Naive thymus-derived CD4-positive, alpha-beta T cell (primary cell): ENCODE results near the gene RNF144A. TPM values are rescaled to one million over a fixed set of nuclear protein-coding genes. Genes with fewer than 3 reads are reported as not detected.
A peak's percentile ranks its signal among the peaks of the same experiment; 100 is the strongest.

ENCODE experiments used
- ATAC-seq: fragments of 150-1000 bp; cut with Tn5 transposase; 2 replicates; pipeline ENCODE4 v1.10.0; 2021; ENCODE audit warnings: mild to moderate bottlenecking, moderate library complexity
- CTCF ChIA-PET: fragments of 350-600 bp; sonication (Branson Sonifier 250); formaldehyde crosslinking; loops from one replicate; lab custom pipeline; 2021; ENCODE audit warnings: antibody characterized with exemption; lab: Charles Lee
- POLR2A ChIA-PET: fragments of 350-600 bp; sonication (Branson Sonifier 250); formaldehyde crosslinking; loops from one replicate; lab custom pipeline; 2021; ENCODE audit warnings: antibody characterized with exemption, inconsistent platforms; lab: Charles Lee
- DNase-seq, 9 donors: peaks; one replicate each; pipeline versions ENCODE4 v3.0.0 to v3.0.0-alpha.2; 2020 to 2022; ENCODE audit warnings: mixed read lengths in 1 of 9
- H3K27ac ChIP-seq: one replicate; pipeline ENCODE4 v1.7.0; 2013; ENCODE audit warnings: mild to moderate bottlenecking, low read depth, low read length, moderate library complexity
- H3K27me3 ChIP-seq, 2 donors: one replicate each; pipeline ENCODE4 v1.7.0; 2013; ENCODE audit warnings: low read length in 2 of 2, mild to moderate bottlenecking in 2 of 2, moderate library complexity in 2 of 2; ENCODE audit not compliant: control insufficient read depth in 2 of 2, insufficient read depth in 2 of 2
- H3K36me3 ChIP-seq, 3 experiments: 1 replicate in 2 of 3; 2 replicates in 1 of 3; pipeline ENCODE4 v1.7.0; 2013; ENCODE audit warnings: low read length in 3 of 3, mild to moderate bottlenecking in 3 of 3, moderate library complexity in 1 of 3; ENCODE audit not compliant: insufficient read depth in 3 of 3, control insufficient read depth in 2 of 3
- H3K4me1 ChIP-seq, 2 donors: one replicate each; pipeline ENCODE4 v1.7.0; 2013; ENCODE audit warnings: low read length in 2 of 2, mild to moderate bottlenecking in 2 of 2, moderate library complexity in 1 of 2; ENCODE audit not compliant: control insufficient read depth in 2 of 2, insufficient read depth in 2 of 2
- H3K4me3 ChIP-seq: 2 replicates; pipeline ENCODE4 v1.7.0; 2013; ENCODE audit warnings: mild to moderate bottlenecking, low read length
- H3K9me3 ChIP-seq, 3 experiments: 1 replicate in 2 of 3; 2 replicates in 1 of 3; pipeline ENCODE4 v1.7.0; 2013; ENCODE audit warnings: low read length in 3 of 3; ENCODE audit not compliant: control insufficient read depth in 2 of 3
- H3K27ac Mint-ChIP-seq, 9 donors: one replicate each; pipeline ENCODE4 v1.8.0; 2020 to 2022; ENCODE audit warnings: mixed read lengths in 9 of 9, mild to moderate bottlenecking in 8 of 9, moderate library complexity in 5 of 9, inconsistent platforms in 2 of 9
- H3K27me3 Mint-ChIP-seq, 5 donors: one replicate each; pipeline ENCODE4 v1.8.0; 2021 to 2022; ENCODE audit warnings: mixed read lengths in 5 of 5, mild to moderate bottlenecking in 1 of 5
- H3K36me3 Mint-ChIP-seq, 5 donors: one replicate each; pipeline ENCODE4 v1.8.0; 2020 to 2022; ENCODE audit warnings: mixed read lengths in 5 of 5, mild to moderate bottlenecking in 3 of 5, inconsistent platforms in 1 of 5
- H3K4me1 Mint-ChIP-seq, 7 donors: one replicate each; pipeline ENCODE4 v1.8.0; 2020 to 2022; ENCODE audit warnings: mixed read lengths in 7 of 7, mild to moderate bottlenecking in 3 of 7, inconsistent platforms in 1 of 7
- H3K4me3 Mint-ChIP-seq, 10 donors: one replicate each; pipeline ENCODE4 v1.8.0; 2020 to 2022; ENCODE audit warnings: mild to moderate bottlenecking in 10 of 10, mixed read lengths in 10 of 10, moderate library complexity in 6 of 10, inconsistent platforms in 2 of 10
- H3K9me3 Mint-ChIP-seq, 11 donors: one replicate each; pipeline ENCODE4 v1.8.0; 2020 to 2022; ENCODE audit warnings: mixed read lengths in 11 of 11, mild to moderate bottlenecking in 4 of 11, inconsistent platforms in 1 of 11, moderate library complexity in 1 of 11
- intact Hi-C, 2 donors: fragments of 100-400 bp; cut with micrococcal nuclease; formaldehyde crosslinking; loops; one replicate each; pipeline ENCODE4 v1.15.1; 2023
- polyA plus RNA-seq, 2 donors: library from polyadenylated mRNA; unstranded; fragments of 300-500 nt; fragmentation: Illumina TruSeq; gene quantifications; one replicate each; pipeline ENCODE4 v1.2.3, GENCODE V29; 2021
- total RNA-seq, 6 experiments: library from RNA in 5 of 6; stranded (reverse) in 5 of 6; gene quantifications; 1 replicate in 5 of 6; 2 replicates in 1 of 6; pipeline ENCODE4 v1.2.3 and lab custom pipeline; 2021 to 2026

Gene RNF144A
- total and polyA plus RNA-seq, 7 experiments from 2014 or later, result 21.2 to 74.4 (median 56.3) TPM

- Mint-ChIP-seq H3K9me3 (no peaks in the 10 kb centered on the region), H3K4me1 (peaks cover 13 to 26% (median 20%) of the 10 kb centered on the region in 7 donors), H3K36me3 (peaks cover 7 to 59% (median 23%) of the 10 kb centered on the region in 5 donors), H3K27me3 (no peaks in the 10 kb centered on the region), H3K27ac (peak overlapping the region in 1 of 9 donors; percentile 59), H3K4me3 (no peak overlapping the region)
- CTCF ChIA-PET, result interaction anchor here (1.0 kb wide), 1 partner anchor 102 kb away, joined by 3 read pairs; no protein-coding TSS in a partner anchor
- Histone ChIP-seq H3K27ac (no peak overlapping the region), H3K36me3 (peaks cover 3 to 76% (median 21%) of the 10 kb centered on the region in 3 experiments), H3K4me3 (no peak overlapping the region), H3K4me1 (peaks cover 0 to 6% of the 10 kb centered on the region in 2 donors), H3K27me3 (no peaks in the 10 kb centered on the region), H3K9me3 (no peaks in the 10 kb centered on the region)
- POLR2A ChIA-PET, result interaction anchor here (0.9 to 1.1 kb wide), 2 partner anchors 15 to 146 kb away, joined by 3 read pairs; no protein-coding TSS in a partner anchor
- no peak for DNase-seq
- intact Hi-C loops, result no loop called here
- ATAC-seq, result no peak
These were observed 101.1 kb downstream of the RNF144A start for GRCh38 chr2:7018282-7018701.

DNA sequence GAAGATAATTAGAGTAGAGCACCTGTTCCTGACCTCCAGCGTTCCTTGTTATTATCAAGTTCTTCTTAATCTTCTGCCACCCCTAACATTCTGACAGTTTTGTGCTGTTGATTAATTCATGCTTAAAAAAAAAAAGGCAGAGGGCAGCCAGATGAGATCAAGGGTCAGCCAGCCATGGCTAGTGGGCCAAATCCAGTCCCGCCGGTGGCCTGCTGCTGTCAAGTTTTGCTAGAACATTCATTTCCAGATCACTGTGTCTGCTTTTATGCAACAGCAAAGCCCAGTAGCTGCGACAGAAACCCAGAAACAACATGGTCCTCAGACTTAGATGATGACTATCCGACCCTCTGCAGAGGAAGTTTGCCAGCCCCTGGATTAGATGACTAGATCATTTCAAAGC is 101.6 kb downstream of the RNF144A start:
- ATAC-seq (no peak), DNase-seq (no peak)
- Mint-ChIP-seq H3K27ac (peak overlapping the region in 1 of 9 donors; percentile 6), H3K9me3 (no peaks in the 10 kb centered on the region), H3K4me1 (peaks cover 9 to 22% (median 15%) of the 10 kb centered on the region in 7 donors), H3K27me3 (no peaks in the 10 kb centered on the region), H3K36me3 (peaks cover 11 to 64% (median 23%) of the 10 kb centered on the region in 5 donors), H3K4me3 (no peak overlapping the region)
- H3K9me3 ChIP-seq, result no peaks in the 10 kb centered on the region
- peaks cover 3 to 80% (median 25%) of the 10 kb centered on the region in 3 experiments for H3K36me3 ChIP-seq
- H3K4me3 ChIP-seq, result no peak overlapping the region
- H3K27ac ChIP-seq, result no peak overlapping the region
- H3K27me3 ChIP-seq, result no peaks in the 10 kb centered on the region
- intact Hi-C loops, result no loop called here
- H3K4me1 ChIP-seq, result peaks cover 0 to 5% of the 10 kb centered on the region in 2 donors
- POLR2A ChIA-PET, result interaction anchor here (0.9 to 1.1 kb wide), 2 partner anchors 16 to 147 kb away, joined by 3 read pairs; no protein-coding TSS in a partner anchor
- CTCF ChIA-PET, result no interaction called here

GRCh38 chr2:7019191-7019590 is 102.0 kb downstream of the RNF144A start:
- ChIA-PET POLR2A (interaction anchor here (0.9 kb wide), 1 partner anchor 147 kb away, joined by 3 read pairs; no protein-coding TSS in a partner anchor), CTCF (no interaction called here)
- no peaks in the 10 kb centered on the region for H3K27me3 Mint-ChIP-seq
- H3K9me3 Mint-ChIP-seq, result no peaks in the 10 kb centered on the region
- Histone ChIP-seq H3K4me3 (no peak overlapping the region), H3K27me3 (no peaks in the 10 kb centered on the region), H3K9me3 (no peaks in the 10 kb centered on the region), H3K4me1 (peaks cover 0 to under 1% of the 10 kb centered on the region in 2 donors), H3K36me3 (peaks cover 3 to 84% (median 27%) of the 10 kb centered on the region in 3 experiments), H3K27ac (no peak overlapping the region)
- ATAC-seq (no peak), DNase-seq (no peak)
- no peak overlapping the region for H3K4me3 Mint-ChIP-seq
- peaks cover 11 to 66% (median 23%) of the 10 kb centered on the region in 5 donors for H3K36me3 Mint-ChIP-seq
- H3K27ac Mint-ChIP-seq, result peak overlapping the region in 1 of 9 donors; percentile 28
- intact Hi-C loops, result no loop called here
- peaks cover 5 to 18% (median 11%) of the 10 kb centered on the region in 7 donors for H3K4me1 Mint-ChIP-seq

DNA sequence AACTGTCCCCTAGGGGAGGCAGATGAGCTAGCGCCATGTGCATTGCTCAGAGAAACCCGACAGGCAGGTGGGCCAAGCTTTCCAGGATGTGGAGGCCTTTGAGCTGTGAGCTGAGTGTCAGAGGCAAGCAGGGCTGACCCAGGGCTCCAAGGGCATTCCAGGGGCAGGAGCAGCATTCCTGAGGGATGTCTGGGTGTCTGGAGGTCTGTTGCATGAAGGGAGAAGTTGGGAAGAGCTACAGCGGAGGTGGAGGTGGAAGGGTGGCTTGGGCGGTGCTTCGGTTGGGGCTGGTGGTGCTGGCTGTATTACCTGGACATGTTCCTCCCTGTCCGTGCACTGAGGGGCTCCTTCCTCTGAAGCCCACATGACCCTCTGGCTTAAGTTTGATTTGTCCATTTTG is 102.8 kb downstream of the RNF144A start:
- ChIA-PET POLR2A (no interaction called here), CTCF (no interaction called here)
- intact Hi-C loops, result no loop called here
- Mint-ChIP-seq H3K9me3 (no peaks in the 10 kb centered on the region), H3K4me3 (no peak overlapping the region), H3K36me3 (peaks cover 12 to 69% (median 19%) of the 10 kb centered on the region in 5 donors), H3K27me3 (no peaks in the 10 kb centered on the region), H3K4me1 (peaks cover 0 to 9% (median 4%) of the 10 kb centered on the region in 7 donors), H3K27ac (peak overlapping the region in 3 of 9 donors; percentile 25 to 47 (median 28))
- H3K27ac ChIP-seq, result no peak overlapping the region
- no peaks in the 10 kb centered on the region for H3K9me3 ChIP-seq
- DNase-seq (no peak), ATAC-seq (no peak)
- peaks cover 3 to 91% (median 29%) of the 10 kb centered on the region in 3 experiments for H3K36me3 ChIP-seq
- H3K27me3 ChIP-seq, result no peaks in the 10 kb centered on the region
- H3K4me1 ChIP-seq, result no peaks in the 10 kb centered on the region
- no peak overlapping the region for H3K4me3 ChIP-seq

DNA sequence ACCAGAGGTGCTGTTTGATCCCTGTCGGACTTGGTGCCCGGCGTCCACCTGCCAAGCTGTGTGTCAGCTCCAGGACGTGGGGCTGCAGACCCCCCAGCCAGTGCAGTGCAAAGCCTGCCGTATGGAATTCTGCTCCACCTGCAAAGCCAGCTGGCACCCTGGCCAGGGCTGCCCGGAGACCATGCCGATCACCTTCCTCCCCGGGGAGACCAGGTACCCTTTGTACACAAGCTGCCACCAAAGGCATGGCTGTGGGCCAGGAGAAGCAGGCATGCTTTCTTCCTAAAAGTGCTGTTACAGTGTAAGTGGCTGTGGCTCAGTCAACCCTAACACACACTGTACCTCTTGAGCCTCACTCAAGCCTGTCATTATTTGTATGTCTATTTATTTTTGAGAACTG is 103.3 kb downstream of the RNF144A start:
- DNase-seq (no peak), ATAC-seq (no peak)
- Mint-ChIP-seq H3K36me3 (peaks cover 12 to 66% (median 19%) of the 10 kb centered on the region in 5 donors), H3K4me1 (peaks cover 0 to 8% (median 4%) of the 10 kb centered on the region in 7 donors), H3K27ac (peak overlapping the region in 2 of 9 donors; percentile 11 to 74), H3K9me3 (no peaks in the 10 kb centered on the region), H3K4me3 (no peak overlapping the region), H3K27me3 (no peaks in the 10 kb centered on the region)
- ChIA-PET POLR2A (no interaction called here), CTCF (interaction anchor here (0.5 kb wide), 1 partner anchor 163 kb away, joined by 4 read pairs; no protein-coding TSS in a partner anchor)
- Histone ChIP-seq H3K27ac (no peak overlapping the region), H3K36me3 (peaks cover 0 to 90% (median 25%) of the 10 kb centered on the region in 3 experiments), H3K9me3 (no peaks in the 10 kb centered on the region), H3K4me3 (no peak overlapping the region), H3K27me3 (no peaks in the 10 kb centered on the region), H3K4me1 (no peaks in the 10 kb centered on the region)
- intact Hi-C loops, result no loop called here

GRCh38 chr2:7020939-7021470 is 103.8 kb downstream of the RNF144A start:
- H3K4me3 ChIP-seq, result no peak overlapping the region
- H3K27ac Mint-ChIP-seq, result peak overlapping the region in 7 of 9 donors; percentile 11 to 78 (median 65)
- no peaks in the 10 kb centered on the region for H3K4me1 ChIP-seq
- H3K36me3 ChIP-seq, result peaks cover 0 to 92% (median 25%) of the 10 kb centered on the region in 3 experiments
- peaks cover 0 to 8% (median 4%) of the 10 kb centered on the region in 7 donors for H3K4me1 Mint-ChIP-seq
- H3K27me3 Mint-ChIP-seq, result no peaks in the 10 kb centered on the region
- POLR2A ChIA-PET, result interaction anchor here (1.3 kb wide), 1 partner anchor 9 kb away, joined by 3 read pairs; no protein-coding TSS in a partner anchor
- intact Hi-C loops, result no loop called here
- no peak overlapping the region for H3K27ac ChIP-seq
- no peaks in the 10 kb centered on the region for H3K9me3 ChIP-seq
- CTCF ChIA-PET, result interaction anchor here (0.5 kb wide), 1 partner anchor 163 kb away, joined by 4 read pairs; no protein-coding TSS in a partner anchor
- H3K36me3 Mint-ChIP-seq, result peaks cover 12 to 67% (median 19%) of the 10 kb centered on the region in 5 donors
- no peaks in the 10 kb centered on the region for H3K9me3 Mint-ChIP-seq
- DNase-seq (no peak), ATAC-seq (no peak)
- H3K27me3 ChIP-seq, result no peaks in the 10 kb centered on the region
- no peak overlapping the region for H3K4me3 Mint-ChIP-seq
